Breast epithelium (tissue), 4 donors: ENCODE results near the gene UNC80. TPM values are rescaled to one million over a fixed set of nuclear protein-coding genes. Genes with fewer than 3 reads are reported as not detected.

Experiments used
- DNase-seq, 2 donors: peaks; one replicate each; pipeline ENCODE4 v3.0.0-alpha.2; 2019; ENCODE audit warnings: low spot score in 2 of 2
- H3K27ac ChIP-seq, 2 donors: fragments of 200-600 bp; sonication (generic) in 1 of 2; one replicate each; pipeline ENCODE4 v1.5.1; 2016 to 2019; ENCODE audit warnings: mild to moderate bottlenecking in 1 of 2
- H3K27me3 ChIP-seq, 2 donors: fragments of 200-600 bp; sonication (generic) in 1 of 2; one replicate each; pipeline versions ENCODE4 v1.5.1 to v1.6.0; 2017 to 2019; ENCODE audit warnings: control low read depth in 1 of 2, mild to moderate bottlenecking in 1 of 2
- H3K36me3 ChIP-seq: fragments of 200-600 bp; one replicate; pipeline ENCODE4 v1.5.1; 2019
- H3K4me1 ChIP-seq, 2 donors: fragments of 200-600 bp; sonication (generic); one replicate each; pipeline ENCODE4 v1.5.1; 2016 to 2019; ENCODE audit warnings: control low read depth in 1 of 2
- H3K4me3 ChIP-seq, 3 donors: fragments of 200-600 bp; sonication (generic); 1 replicate in 2 of 3; 2 replicates in 1 of 3; pipeline ENCODE4 v1.5.1; 2016 to 2019; ENCODE audit warnings: mild to moderate bottlenecking in 3 of 3, moderate library complexity in 2 of 3
- H3K9me3 ChIP-seq, 2 donors: fragments of 200-600 bp; sonication (generic) in 1 of 2; one replicate each; pipeline ENCODE4 v1.5.1; 2016 to 2019; ENCODE audit warnings: control low read depth in 1 of 2
- CTCF ChIP-seq, 3 donors: fragments of 450-650 bp; IDR thresholded peaks; one replicate each; pipeline ENCODE4 v1.5.1; 2016 to 2017; ENCODE audit warnings: antibody characterized with exemption in 3 of 3, mild to moderate bottlenecking in 3 of 3, moderate library complexity in 3 of 3
- POLR2A ChIP-seq: fragments of 450-650 bp; IDR thresholded peaks from one replicate; pipeline ENCODE4 v1.6.1; 2016; ENCODE audit warnings: antibody characterized with exemption, mild to moderate bottlenecking, moderate library complexity
- POLR2AphosphoS5 ChIP-seq, 3 donors: sonication (generic); formaldehyde crosslinking; IDR thresholded peaks; one replicate each; pipeline ENCODE4 v1.6.1; 2017; ENCODE audit warnings: antibody characterized with exemption in 3 of 3
- intact Hi-C: fragments of 100-400 bp; cut with DNase I; formaldehyde crosslinking; loops from one replicate; pipeline ENCODE4 v1.15.1; 2023; ENCODE audit warnings: low total_unique reads
- total RNA-seq, 3 donors: library from RNA; depleted of rRNA; stranded (reverse); fragments of >200 nt; gene quantifications; one replicate each; pipeline ENCODE4 v1.1.0, GENCODE V29; 2016

Gene UNC80
- total RNA-seq, 3 donors from 2014 or later, result under 0.01 TPM; not detected in 2

GRCh38 chr2:209984291-209984690 lies 212.7 kb downstream of the UNC80 start:
- TF ChIP-seq POLR2AphosphoS5 (IDR thresholded peaks at IDR 0.05) (no peak), CTCF (IDR thresholded peaks at IDR 0.05) (no peak), POLR2A (no peak)
- Histone ChIP-seq H3K27me3 (no peaks in the 10 kb centered on the region), H3K9me3 (no peaks in the 10 kb centered on the region), H3K27ac (no peak overlapping the region), H3K36me3 (no peaks in the 10 kb centered on the region), H3K4me3 (no peak overlapping the region), H3K4me1 (no peaks in the 10 kb centered on the region)
- no peak for DNase-seq
- intact Hi-C loops, result loop anchor here (5.0 to 10.0 kb wide), 2 partner anchors 211 to 372 kb away; no protein-coding TSS in a partner anchor

- Histone ChIP-seq H3K9me3 (no peaks in the 10 kb centered on the region), H3K4me3 (no peak overlapping the region), H3K27ac (no peak overlapping the region), H3K4me1 (no peaks in the 10 kb centered on the region), H3K27me3 (no peaks in the 10 kb centered on the region), H3K36me3 (no peaks in the 10 kb centered on the region)
- intact Hi-C loops, result loop anchor here (10.0 kb wide), 1 partner anchor 209 kb away; no protein-coding TSS in a partner anchor
- TF ChIP-seq POLR2A, result no peak
- TF ChIP-seq CTCF (IDR thresholded peaks at IDR 0.05), result no peak
- no peak for TF ChIP-seq POLR2AphosphoS5 (IDR thresholded peaks at IDR 0.05)
- no peak for DNase-seq
These were observed 214.2 kb downstream of the UNC80 start for GRCh38 chr2:209985874-209986273.

- H3K4me3 ChIP-seq, result no peak overlapping the region
- no peaks in the 10 kb centered on the region for H3K9me3 ChIP-seq
- no peaks in the 10 kb centered on the region for H3K4me1 ChIP-seq
- no peak for DNase-seq
- intact Hi-C loops, result loop anchor here (10.0 kb wide), 1 partner anchor 208 kb away; no protein-coding TSS in a partner anchor
- no peak overlapping the region for H3K27ac ChIP-seq
- no peaks in the 10 kb centered on the region for H3K27me3 ChIP-seq
- H3K36me3 ChIP-seq, result no peaks in the 10 kb centered on the region
- TF ChIP-seq CTCF (IDR thresholded peaks at IDR 0.05), result no peak
- no peak for TF ChIP-seq POLR2AphosphoS5 (IDR thresholded peaks at IDR 0.05)
- TF ChIP-seq POLR2A, result no peak
These were observed 214.8 kb downstream of the UNC80 start for GRCh38 chr2:209986415-209986814.

- H3K27ac ChIP-seq, result no peak overlapping the region
- no peak overlapping the region for H3K4me3 ChIP-seq
- no peaks in the 10 kb centered on the region for H3K36me3 ChIP-seq
- intact Hi-C loops, result loop anchor here (10.0 kb wide), 1 partner anchor 207 kb away; no protein-coding TSS in a partner anchor
- DNase-seq, result no peak
- no peaks in the 10 kb centered on the region for H3K4me1 ChIP-seq
- TF ChIP-seq POLR2A (no peak), POLR2AphosphoS5 (IDR thresholded peaks at IDR 0.05) (no peak), CTCF (IDR thresholded peaks at IDR 0.05) (no peak)
- H3K9me3 ChIP-seq, result no peaks in the 10 kb centered on the region
- H3K27me3 ChIP-seq, result no peaks in the 10 kb centered on the region
These were observed 216.4 kb downstream of the UNC80 start for GRCh38 chr2:209988010-209988409.

GRCh38 chr2:209990838-209991237 lies 219.2 kb downstream of the UNC80 start:
- Histone ChIP-seq H3K9me3 (no peaks in the 10 kb centered on the region), H3K27ac (no peak overlapping the region), H3K4me3 (no peak overlapping the region), H3K36me3 (no peaks in the 10 kb centered on the region), H3K4me1 (no peaks in the 10 kb centered on the region), H3K27me3 (no peaks in the 10 kb centered on the region)
- TF ChIP-seq POLR2AphosphoS5 (IDR thresholded peaks at IDR 0.05), result no peak
- TF ChIP-seq CTCF (IDR thresholded peaks at IDR 0.05), result no peak
- TF ChIP-seq POLR2A, result no peak
- intact Hi-C loops, result no loop called here
- no peak for DNase-seq
